Lung (tissue), 12 donors: ENCODE data around the gene RCSD1. TPM values are rescaled to one million over a fixed set of nuclear protein-coding genes. Genes with fewer than 3 reads are reported as not detected.

Experiments
- ATAC-seq: fragments of 200-7000 bp; cut with Tn5 transposase; one replicate; pipeline ENCODE4 v1.9.1; 2020; ENCODE audit warnings: moderate number of reproducible peaks; ENCODE audit not compliant: insufficient read depth, low FRiP score
- DNase-seq, 3 donors: peaks; one replicate each; pipeline ENCODE4 v3.0.0-alpha.2; 2013 to 2017
- H3K27ac ChIP-seq, 2 donors: one replicate each; pipeline ENCODE4 v1.5.1; 2013; ENCODE audit warnings: mild to moderate bottlenecking in 2 of 2, moderate library complexity in 2 of 2, control low read depth in 1 of 2, inconsistent platforms in 1 of 2, low read depth in 1 of 2, low read length in 1 of 2
- H3K27me3 ChIP-seq, 3 donors: one replicate each; pipeline ENCODE4 v1.5.1; 2013; ENCODE audit warnings: low read length in 2 of 3; ENCODE audit not compliant: control insufficient read depth in 3 of 3, insufficient read depth in 3 of 3
- H3K36me3 ChIP-seq, 4 donors: one replicate each; pipeline ENCODE4 v1.5.1; 2013; ENCODE audit warnings: low read length in 4 of 4, mild to moderate bottlenecking in 1 of 4, moderate library complexity in 1 of 4; ENCODE audit not compliant: control insufficient read depth in 4 of 4, insufficient read depth in 4 of 4
- H3K4me1 ChIP-seq, 5 donors: one replicate each; pipeline ENCODE4 v1.5.1; 2013; ENCODE audit warnings: low read length in 5 of 5, mild to moderate bottlenecking in 2 of 5, moderate library complexity in 1 of 5; ENCODE audit not compliant: control insufficient read depth in 5 of 5, insufficient read depth in 5 of 5
- H3K4me3 ChIP-seq: one replicate; pipeline ENCODE4 v1.5.1; 2013; ENCODE audit warnings: mild to moderate bottlenecking, control low read depth, moderate library complexity
- H3K9ac ChIP-seq, 2 donors: one replicate each; pipeline ENCODE4 v1.5.1; 2013; ENCODE audit warnings: low read length in 2 of 2, control low read depth in 1 of 2; ENCODE audit not compliant: insufficient read depth in 1 of 2
- H3K9me3 ChIP-seq, 4 donors: one replicate each; pipeline ENCODE4 v1.5.1; 2013; ENCODE audit warnings: low read length in 3 of 4, mild to moderate bottlenecking in 1 of 4, moderate library complexity in 1 of 4; ENCODE audit not compliant: control insufficient read depth in 4 of 4, insufficient read depth in 3 of 4
- WGBS, 2 donors: extraction: QIAGEN DNeasy Blood & Tissue Kit; methylation state at CpG; one replicate each; pipeline ENCODE4 v1.1.7; 2013; 5-methylcytosine and 5-hydroxymethylcytosine counted together
- polyA plus RNA-seq, 2 donors: library from polyadenylated mRNA; stranded (reverse); fragments of 200-250 nt; gene quantifications; one replicate each; pipeline ENCODE4 v1.2.1, GENCODE V29; 2013
- total RNA-seq, 2 donors: library from RNA; depleted of rRNA in 1 of 2; stranded (reverse); fragments of >200 nt in 1 of 2; gene quantifications; one replicate each; pipeline ENCODE4 v1.2.1, GENCODE V29; 2014 to 2021
- TF ChIP-seq, protein P1 (sequence below): IDR thresholded peaks from 2 replicates; pipeline ENCODE4 v1.5.1; 2012; ENCODE audit warnings: mild to moderate bottlenecking; ENCODE audit errors: control extremely low read depth, extremely low read depth
- donor health status: control.
- donor health status: control.
- donor health status: Bipolar disorder and iron deficiency.
- donor health status: healthy.
- donor health status: DM: yes; HTN: yes; CAD: no.

Gene RCSD1
- total and polyA plus RNA-seq, 4 donors, result 7.6 to 29.4 (median 23.8) TPM

DNA sequence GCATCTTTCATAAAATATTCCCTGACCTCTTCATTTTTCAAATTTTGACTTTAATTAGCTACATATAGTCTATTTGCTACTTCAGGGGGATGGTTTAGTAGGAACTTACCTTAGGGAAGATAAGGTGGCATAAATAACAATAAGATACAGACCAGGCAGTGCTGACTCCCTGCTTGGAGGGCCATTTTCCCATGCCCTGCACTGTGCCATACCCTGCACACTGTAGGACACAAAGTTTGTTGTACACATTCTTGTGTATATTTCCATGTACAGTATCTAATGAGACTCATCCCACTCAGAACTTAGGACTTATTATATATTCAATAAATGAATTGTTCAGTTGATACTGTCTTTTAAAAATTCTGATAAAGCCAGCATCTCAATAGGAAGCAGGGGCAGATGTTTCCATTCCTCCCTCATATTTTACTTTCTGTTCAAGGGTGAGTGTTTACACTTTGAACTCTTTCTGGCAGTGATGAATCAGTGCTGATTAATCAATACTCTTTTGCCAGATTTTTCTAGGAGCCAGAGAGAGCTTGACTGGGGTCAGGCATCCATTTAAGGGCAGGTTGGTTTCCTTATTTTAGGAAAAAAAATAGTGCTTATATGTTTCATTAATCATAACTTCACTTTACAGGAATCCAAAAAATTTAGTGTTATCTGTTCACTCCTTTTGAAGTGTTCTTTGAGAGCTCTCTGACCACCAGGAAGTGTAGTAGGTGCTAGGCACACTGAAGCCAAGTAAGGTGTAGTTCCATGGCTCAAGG is 122.4 kb downstream of the RCSD1 start:
- Histone ChIP-seq H3K9me3 (no peaks in the 10 kb centered on the region), H3K9ac (no peak overlapping the region), H3K4me3 (no peak overlapping the region), H3K27me3 (no peaks in the 10 kb centered on the region), H3K36me3 (no peaks in the 10 kb centered on the region), H3K4me1 (peaks cover 0 to 29% (median 10%) of the 10 kb centered on the region in 5 donors), H3K27ac (peak overlapping the region in 1 of 2 donors; percentile 13)
- TF ChIP-seq, protein P1, sequence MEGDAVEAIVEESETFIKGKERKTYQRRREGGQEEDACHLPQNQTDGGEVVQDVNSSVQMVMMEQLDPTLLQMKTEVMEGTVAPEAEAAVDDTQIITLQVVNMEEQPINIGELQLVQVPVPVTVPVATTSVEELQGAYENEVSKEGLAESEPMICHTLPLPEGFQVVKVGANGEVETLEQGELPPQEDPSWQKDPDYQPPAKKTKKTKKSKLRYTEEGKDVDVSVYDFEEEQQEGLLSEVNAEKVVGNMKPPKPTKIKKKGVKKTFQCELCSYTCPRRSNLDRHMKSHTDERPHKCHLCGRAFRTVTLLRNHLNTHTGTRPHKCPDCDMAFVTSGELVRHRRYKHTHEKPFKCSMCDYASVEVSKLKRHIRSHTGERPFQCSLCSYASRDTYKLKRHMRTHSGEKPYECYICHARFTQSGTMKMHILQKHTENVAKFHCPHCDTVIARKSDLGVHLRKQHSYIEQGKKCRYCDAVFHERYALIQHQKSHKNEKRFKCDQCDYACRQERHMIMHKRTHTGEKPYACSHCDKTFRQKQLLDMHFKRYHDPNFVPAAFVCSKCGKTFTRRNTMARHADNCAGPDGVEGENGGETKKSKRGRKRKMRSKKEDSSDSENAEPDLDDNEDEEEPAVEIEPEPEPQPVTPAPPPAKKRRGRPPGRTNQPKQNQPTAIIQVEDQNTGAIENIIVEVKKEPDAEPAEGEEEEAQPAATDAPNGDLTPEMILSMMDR, result no peak
- DNase-seq, result no peak
- ATAC-seq, result peak; percentile 60

DNA sequence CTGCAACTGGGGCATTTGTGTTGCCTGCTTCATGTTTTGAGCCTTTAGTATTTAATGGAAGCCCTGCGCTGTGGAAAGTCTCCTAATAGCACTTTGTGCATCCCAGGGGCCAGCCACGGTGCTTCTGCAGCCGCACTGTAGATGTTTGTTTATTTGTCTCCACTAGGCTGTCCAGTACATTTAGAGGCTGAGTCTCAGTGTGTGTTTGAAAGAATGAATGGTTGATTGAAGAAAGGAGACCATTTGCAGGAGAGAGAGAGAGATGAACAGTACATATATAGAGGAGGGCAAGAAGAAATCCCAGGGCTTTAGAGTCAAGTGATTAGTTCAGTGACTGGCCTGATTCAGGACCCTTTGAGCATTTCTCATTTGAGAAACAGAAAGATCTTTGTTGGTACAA is 125.6 kb downstream of the RCSD1 start:
- no peak overlapping the region for H3K27ac ChIP-seq
- no peak overlapping the region for H3K9ac ChIP-seq
- H3K27me3 ChIP-seq, result no peaks in the 10 kb centered on the region
- DNase-seq, result no peak
- no peaks in the 10 kb centered on the region for H3K9me3 ChIP-seq
- H3K36me3 ChIP-seq, result no peaks in the 10 kb centered on the region
- 70 to 76% methylated on average over 3 of the region's 3 CpGs for WGBS, 2 donors
- H3K4me3 ChIP-seq, result no peak overlapping the region
- TF ChIP-seq, protein P1, result no peak
- peaks cover 0 to 17% (median 10%) of the 10 kb centered on the region in 5 donors for H3K4me1 ChIP-seq
- no peak for ATAC-seq

Other genes with a start within 250 kb of the RCSD1 start
- gene CD247, start 111.7 kb upstream of the RCSD1 start, total RNA-seq, result 1 to 10 TPM; 3.4 to 4.1 TPM
- 1 to 10 TPM; 3.5 to 5.9 TPM for gene CD247, start 111.7 kb upstream of the RCSD1 start, polyA plus RNA-seq
- gene CREG1, start 76.5 kb upstream of the RCSD1 start, total RNA-seq, result 100 to 1,000 TPM; 107 to 125 TPM
- 100 to 1,000 TPM in 1 of 2 donors, 10 to 100 TPM in 1; 93.8 to 159 TPM for gene CREG1, start 76.5 kb upstream of the RCSD1 start, polyA plus RNA-seq
- 100 to 1,000 TPM in 1 of 2 donors, 10 to 100 TPM in 1; 89.9 to 116 TPM for gene MPZL1, start 91.8 kb downstream of the RCSD1 start, total RNA-seq
- gene MPZL1, start 91.8 kb downstream of the RCSD1 start, polyA plus RNA-seq, result 10 to 100 TPM; 25.3 to 64.1 TPM